GM23338 (cell line): ENCODE measurements around the gene PARP1. TPM values are rescaled to one million over a fixed set of nuclear protein-coding genes. Genes with fewer than 3 reads are reported as not detected.

Source experiments
- ATAC-seq: fragments of 200-7000 bp; cut with Tn5 transposase; 3 replicates; pipeline ENCODE4 v1.9.1; 2020
- DNase-seq: peaks from one replicate; pipeline ENCODE4 v3.0.0-alpha.2; 2015; ENCODE audit warnings: low spot score
- H2AFZ ChIP-seq: fragments of 200-600 bp; sonication (generic); 2 replicates; pipeline ENCODE4 v1.8.0; 2016; ENCODE audit warnings: antibody characterized with exemption, mild to moderate bottlenecking, moderate library complexity
- H3F3A ChIP-seq: fragments of 200-600 bp; sonication (generic); replicated peaks from 2 replicates; pipeline ENCODE4 v1.8.0; 2017; ENCODE audit warnings: antibody characterized with exemption, mixed run types, low read depth
- H3K27ac ChIP-seq: fragments of 200-600 bp; sonication (generic); 2 replicates; pipeline ENCODE4 v1.6.1; 2016; ENCODE audit warnings: low read depth
- H3K27me3 ChIP-seq: fragments of 200-600 bp; sonication (generic); 2 replicates; pipeline ENCODE4 v1.8.0; 2016; ENCODE audit warnings: mild to moderate bottlenecking, mixed run types, moderate library complexity; ENCODE audit not compliant: insufficient read depth
- H3K36me3 ChIP-seq: fragments of 200-600 bp; sonication (generic); 2 replicates; pipeline ENCODE4 v1.8.0; 2016; ENCODE audit warnings: mild to moderate bottlenecking; ENCODE audit not compliant: insufficient read depth
- H3K4me1 ChIP-seq: fragments of 200-600 bp; sonication (generic); 2 replicates; pipeline ENCODE4 v1.8.0; 2016; ENCODE audit warnings: mild to moderate bottlenecking, moderate library complexity; ENCODE audit not compliant: insufficient read depth
- H3K4me2 ChIP-seq: fragments of 200-600 bp; sonication (generic); 2 replicates; pipeline ENCODE4 v1.7.1; 2017; ENCODE audit warnings: mixed run types
- H3K4me3 ChIP-seq: fragments of 200-600 bp; sonication (generic); 2 replicates; pipeline ENCODE4 v1.6.1; 2016; ENCODE audit warnings: mixed run types
- H3K79me2 ChIP-seq: fragments of 200-600 bp; sonication (generic); replicated peaks from 2 replicates; pipeline ENCODE4 v1.8.0; 2017; ENCODE audit warnings: mild to moderate bottlenecking; ENCODE audit not compliant: insufficient read depth
- H3K9me2 ChIP-seq: fragments of 200-600 bp; sonication (generic); 2 replicates; pipeline ENCODE4 v1.8.0; 2017; ENCODE audit not compliant: insufficient read depth
- H4K20me1 ChIP-seq: fragments of 200-600 bp; sonication (generic); replicated peaks from 2 replicates; pipeline ENCODE4 v1.8.0; 2017; ENCODE audit warnings: mild to moderate bottlenecking; ENCODE audit not compliant: insufficient read depth
- H3K27ac Mint-ChIP-seq: 2 replicates; pipeline ENCODE4 v1.8.0; 2020; ENCODE audit warnings: inconsistent platforms, mild to moderate bottlenecking, moderate library complexity, mixed read lengths
- H3K27me3 Mint-ChIP-seq: 3 replicates; pipeline ENCODE4 v1.8.0; 2022; ENCODE audit warnings: low read depth, mild to moderate bottlenecking, moderate library complexity, mixed read lengths, inconsistent platforms; ENCODE audit not compliant: insufficient read depth, poor library complexity
- H3K36me3 Mint-ChIP-seq: 3 replicates; pipeline ENCODE4 v1.8.0; 2021; ENCODE audit warnings: low read depth, mild to moderate bottlenecking, inconsistent platforms, moderate library complexity, mixed read lengths
- H3K4me1 Mint-ChIP-seq: 3 replicates; pipeline ENCODE4 v1.8.0; 2020; ENCODE audit warnings: mild to moderate bottlenecking, inconsistent platforms, mixed read lengths
- H3K4me3 Mint-ChIP-seq: 3 replicates; pipeline ENCODE4 v1.8.0; 2021; ENCODE audit warnings: moderate library complexity, mild to moderate bottlenecking, inconsistent platforms, mixed read lengths
- H3K9me3 Mint-ChIP-seq: 3 replicates; pipeline ENCODE4 v1.8.0; 2020; ENCODE audit warnings: moderate library complexity, mild to moderate bottlenecking, inconsistent platforms, mixed read lengths
- CREB1 ChIP-seq: fragments of 250-450 bp; sonication (Bioruptor Pico); IDR thresholded peaks from 2 replicates; pipeline ENCODE4 v1.5.0; 2020; ENCODE audit warnings: low read depth, mild to moderate bottlenecking, moderate library complexity
- CTCF ChIP-seq, 2 experiments: fragments of 200-600 bp in 1 of 2; sonication (generic) in 1 of 2; conservative IDR thresholded peaks; 2 replicates each; pipeline versions ENCODE4 v1.5.1 to v1.6.1; 2016 to 2017; ENCODE audit warnings: antibody characterized with exemption in 2 of 2, low read depth in 2 of 2, mild to moderate bottlenecking in 2 of 2, moderate library complexity in 1 of 2
- ETS1 ChIP-seq: IDR thresholded peaks from 2 replicates; pipeline ENCODE4 v1.6.1; 2016; ENCODE audit warnings: antibody characterized with exemption
- EZH2 ChIP-seq: fragments of 200-600 bp; sonication (generic); IDR thresholded peaks from one replicate; pipeline ENCODE4 v1.8.0; 2017; ENCODE audit warnings: antibody characterized with exemption, mild to moderate bottlenecking, low read depth; ENCODE audit not compliant: unreplicated experiment
- EZH2phosphoT487 ChIP-seq: fragments of 200-600 bp; sonication (generic); IDR thresholded peaks from one replicate; pipeline ENCODE4 v1.8.1; 2018; ENCODE audit warnings: antibody characterized with exemption; ENCODE audit not compliant: unreplicated experiment
- JUNB ChIP-seq: IDR thresholded peaks from one replicate; pipeline ENCODE4 v1.6.1; 2016; ENCODE audit warnings: antibody characterized with exemption; ENCODE audit not compliant: unreplicated experiment
- NANOG ChIP-seq: IDR thresholded peaks from 2 replicates; pipeline ENCODE4 v1.6.1; 2016; ENCODE audit warnings: antibody characterized with exemption, borderline replicate concordance
- POLR2AphosphoS5 ChIP-seq: IDR thresholded peaks from 2 replicates; pipeline ENCODE4 v1.6.1; 2016; ENCODE audit warnings: antibody characterized with exemption, low read depth
- REST ChIP-seq: IDR thresholded peaks from one replicate; pipeline ENCODE4 v1.6.1; 2018; ENCODE audit warnings: antibody characterized with exemption; ENCODE audit not compliant: unreplicated experiment
- STAT1 ChIP-seq: IDR thresholded peaks from one replicate; pipeline ENCODE4 v1.6.1; 2016; ENCODE audit warnings: antibody characterized with exemption; ENCODE audit not compliant: unreplicated experiment
- ZNF114 ChIP-seq: fragments of 250-450 bp; sonication (Bioruptor Pico); IDR thresholded peaks from 2 replicates; pipeline ENCODE4 v1.5.0; 2020; ENCODE audit warnings: mild to moderate bottlenecking, moderate library complexity
- ZNF331 ChIP-seq: fragments of 250-450 bp; sonication (Bioruptor Pico); IDR thresholded peaks from 2 replicates; pipeline ENCODE4 v1.5.0; 2020; ENCODE audit warnings: low read depth, mild to moderate bottlenecking, moderate library complexity
- ZNF462 ChIP-seq: fragments of 250-450 bp; sonication (Bioruptor Pico); IDR thresholded peaks from 2 replicates; pipeline ENCODE4 v1.5.0; 2020; ENCODE audit warnings: mild to moderate bottlenecking, moderate library complexity
- polyA plus RNA-seq: library from polyadenylated mRNA; unstranded; fragments of >200 nt; fragmentation: Nextera tagmentation; extraction: Ambion mirVana; gene quantifications from 2 replicates; pipeline ENCODE4 v1.2.1, GENCODE V29; 2016
- total RNA-seq: library from RNA; depleted of rRNA; stranded (reverse); fragments of >200 nt; shearing (Covaris generic); gene quantifications from 2 replicates; pipeline ENCODE4 v1.2.3, GENCODE V29; 2014

PARP1 gene
- total and polyA plus RNA-seq, 2 experiments from 2014 or later: 877 to 1,082 TPM

GRCh38 chr1:226414098-226414698, 6.3 kb upstream of the PARP1 start:
- no peaks in the 10 kb centered on the region for H3K9me3 Mint-ChIP-seq
- Histone ChIP-seq H3K4me2 (no peak overlapping the region), H3K27me3 (no peaks in the 10 kb centered on the region), H3K4me3 (no peak overlapping the region), H3K79me2 (no peaks in the 10 kb centered on the region), H3K36me3 (no peaks in the 10 kb centered on the region), H2AFZ (no peak overlapping the region), H3K4me1 (no peaks in the 10 kb centered on the region; the same call in 1 of the 2 replicates), H4K20me1 (no peaks in the 10 kb centered on the region), H3F3A (no peaks in the 10 kb centered on the region), H3K9me2 (no peaks in the 10 kb centered on the region), H3K27ac (no peak overlapping the region)
- no peak for TF ChIP-seq EZH2phosphoT487
- no peak for TF ChIP-seq CREB1
- no peak for TF ChIP-seq ZNF331
- no peak for TF ChIP-seq ZNF462
- no peak for TF ChIP-seq ZNF114 (CRISPR knock-in tag)
- TF ChIP-seq NANOG: no peak
- TF ChIP-seq CTCF (conservative IDR thresholded peaks at IDR 0.05; ENCODE audit: low read depth in 2 of 2): no peak
- TF ChIP-seq ETS1: no peak
- no peak for TF ChIP-seq STAT1
- TF ChIP-seq JUNB: no peak
- TF ChIP-seq REST: no peak
- TF ChIP-seq EZH2: no peak
- TF ChIP-seq POLR2AphosphoS5: no peak
- peaks cover 8% of the 10 kb centered on the region for H3K4me1 Mint-ChIP-seq
- H3K36me3 Mint-ChIP-seq: no peaks in the 10 kb centered on the region
- ATAC-seq: no peak
- no peak overlapping the region for H3K4me3 Mint-ChIP-seq
- H3K27me3 Mint-ChIP-seq: no peaks in the 10 kb centered on the region
- DNase-seq: no peak
- H3K27ac Mint-ChIP-seq: no peak overlapping the region
